Testis (tissue), 2 donors: ENCODE results near the gene TTLL12.

ENCODE experiments used
- POLR2A ChIP-seq: fragments of 450-650 bp; IDR thresholded peaks from one replicate; pipeline ENCODE4 v1.6.1; 2017; ENCODE audit warnings: antibody characterized with exemption, mild to moderate bottlenecking, moderate library complexity
- TF ChIP-seq, protein P1 (sequence below), 3 experiments: fragments of 450-650 bp in 2 of 3; fragments of 200-600 bp in 1 of 3; sonication (generic) in 1 of 3; IDR thresholded peaks; one replicate each; pipeline ENCODE4 v1.5.1; 2016 to 2019; ENCODE audit warnings: antibody characterized with exemption in 3 of 3, mild to moderate bottlenecking in 2 of 3, moderate library complexity in 1 of 3

DNA sequence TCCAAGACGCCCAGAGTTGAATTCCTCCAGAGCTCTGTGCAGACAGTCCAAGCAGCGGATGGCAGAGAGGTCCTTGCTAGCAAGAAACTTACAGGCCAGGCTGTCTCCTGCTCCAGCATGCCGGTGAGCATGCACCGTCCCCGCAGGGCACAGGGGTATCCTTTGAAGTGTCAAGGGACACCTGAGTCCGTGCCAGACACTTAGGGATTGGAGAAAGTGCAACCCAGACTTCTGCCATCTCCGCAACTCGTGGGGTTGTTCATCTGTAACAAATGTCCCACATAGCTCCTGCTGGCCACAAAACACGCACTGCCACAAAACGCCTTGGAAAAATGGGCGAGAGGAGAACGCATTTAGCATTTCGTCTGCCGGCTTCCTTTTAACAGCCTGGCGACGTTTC lies 22.3 kb downstream of the TTLL12 start:
- TF ChIP-seq, protein P1, sequence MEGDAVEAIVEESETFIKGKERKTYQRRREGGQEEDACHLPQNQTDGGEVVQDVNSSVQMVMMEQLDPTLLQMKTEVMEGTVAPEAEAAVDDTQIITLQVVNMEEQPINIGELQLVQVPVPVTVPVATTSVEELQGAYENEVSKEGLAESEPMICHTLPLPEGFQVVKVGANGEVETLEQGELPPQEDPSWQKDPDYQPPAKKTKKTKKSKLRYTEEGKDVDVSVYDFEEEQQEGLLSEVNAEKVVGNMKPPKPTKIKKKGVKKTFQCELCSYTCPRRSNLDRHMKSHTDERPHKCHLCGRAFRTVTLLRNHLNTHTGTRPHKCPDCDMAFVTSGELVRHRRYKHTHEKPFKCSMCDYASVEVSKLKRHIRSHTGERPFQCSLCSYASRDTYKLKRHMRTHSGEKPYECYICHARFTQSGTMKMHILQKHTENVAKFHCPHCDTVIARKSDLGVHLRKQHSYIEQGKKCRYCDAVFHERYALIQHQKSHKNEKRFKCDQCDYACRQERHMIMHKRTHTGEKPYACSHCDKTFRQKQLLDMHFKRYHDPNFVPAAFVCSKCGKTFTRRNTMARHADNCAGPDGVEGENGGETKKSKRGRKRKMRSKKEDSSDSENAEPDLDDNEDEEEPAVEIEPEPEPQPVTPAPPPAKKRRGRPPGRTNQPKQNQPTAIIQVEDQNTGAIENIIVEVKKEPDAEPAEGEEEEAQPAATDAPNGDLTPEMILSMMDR (IDR thresholded peaks at IDR 0.05): no peak
- no peak for TF ChIP-seq POLR2A
